ENCODE data around the gene THG1L.

DNA sequence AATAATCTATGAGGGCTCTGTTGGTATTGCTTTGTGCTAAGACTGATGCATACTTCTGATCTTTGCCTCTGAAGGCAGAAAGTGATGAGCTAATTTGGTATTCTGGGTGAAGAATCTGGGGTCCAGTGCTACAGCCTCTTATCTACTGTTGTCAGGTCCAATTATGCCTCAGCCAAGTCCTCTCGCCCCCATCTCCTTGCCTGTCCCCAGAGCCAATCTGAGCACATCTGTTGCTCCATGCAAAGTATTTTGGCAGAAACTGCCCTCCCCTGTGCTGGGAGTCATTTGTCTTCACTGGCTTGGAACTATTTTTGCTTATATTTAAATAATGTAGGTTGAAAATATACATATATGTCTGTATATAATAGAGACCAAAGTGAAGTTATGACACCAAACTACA is 35.7 kb downstream of the THG1L start:
- TF ChIP-seq, protein P1, sequence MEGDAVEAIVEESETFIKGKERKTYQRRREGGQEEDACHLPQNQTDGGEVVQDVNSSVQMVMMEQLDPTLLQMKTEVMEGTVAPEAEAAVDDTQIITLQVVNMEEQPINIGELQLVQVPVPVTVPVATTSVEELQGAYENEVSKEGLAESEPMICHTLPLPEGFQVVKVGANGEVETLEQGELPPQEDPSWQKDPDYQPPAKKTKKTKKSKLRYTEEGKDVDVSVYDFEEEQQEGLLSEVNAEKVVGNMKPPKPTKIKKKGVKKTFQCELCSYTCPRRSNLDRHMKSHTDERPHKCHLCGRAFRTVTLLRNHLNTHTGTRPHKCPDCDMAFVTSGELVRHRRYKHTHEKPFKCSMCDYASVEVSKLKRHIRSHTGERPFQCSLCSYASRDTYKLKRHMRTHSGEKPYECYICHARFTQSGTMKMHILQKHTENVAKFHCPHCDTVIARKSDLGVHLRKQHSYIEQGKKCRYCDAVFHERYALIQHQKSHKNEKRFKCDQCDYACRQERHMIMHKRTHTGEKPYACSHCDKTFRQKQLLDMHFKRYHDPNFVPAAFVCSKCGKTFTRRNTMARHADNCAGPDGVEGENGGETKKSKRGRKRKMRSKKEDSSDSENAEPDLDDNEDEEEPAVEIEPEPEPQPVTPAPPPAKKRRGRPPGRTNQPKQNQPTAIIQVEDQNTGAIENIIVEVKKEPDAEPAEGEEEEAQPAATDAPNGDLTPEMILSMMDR (IDR thresholded peaks at IDR 0.05) = no peak
- no peak for TF ChIP-seq POLR2A (IDR thresholded peaks at IDR 0.05)
